OCI-LY3 (cell line): ENCODE results near the gene STX18.
A peak's percentile ranks its signal among the peaks of the same experiment; 100 is the strongest.

Experiments
- H2AFZ ChIP-seq: fragments of 200-600, 300-600 bp; shearing (Covaris generic); 2 replicates; pipeline ENCODE4 v1.6.0; 2014; ENCODE audit warnings: antibody characterized with exemption, low read depth, low read length
- H3K27ac ChIP-seq: fragments of 200-600, 300-600 bp; sonication (generic); 2 replicates; pipeline ENCODE4 v1.5.1; 2014; ENCODE audit warnings: mild to moderate bottlenecking, low read length, moderate library complexity, mixed read lengths
- H3K27me3 ChIP-seq: fragments of 200-600, 300-600 bp; sonication (generic); 2 replicates; pipeline ENCODE4 v1.6.1; 2014; ENCODE audit warnings: low read depth, low read length, mixed read lengths
- H3K36me3 ChIP-seq: fragments of 200-600, 300-600 bp; sonication (generic); replicated peaks from 2 replicates; pipeline ENCODE3; 2014; ENCODE audit warnings: low read depth, low read length, mixed read lengths
- H3K4me1 ChIP-seq: fragments of 300-600, 200-600 bp; sonication (generic); 2 replicates; pipeline ENCODE4 v1.6.1; 2014; ENCODE audit warnings: low read length, mixed read lengths
- H3K4me2 ChIP-seq: fragments of 200-600, 300-600 bp; sonication (generic); 2 replicates; pipeline ENCODE4 v1.6.1; 2014; ENCODE audit warnings: low read length, mixed read lengths
- H3K4me3 ChIP-seq: fragments of 300-600, 200-600 bp; sonication (generic); 2 replicates; pipeline ENCODE4 v1.5.1; 2014; ENCODE audit warnings: antibody characterized with exemption, mild to moderate bottlenecking, low read length, moderate library complexity
- H3K79me2 ChIP-seq: fragments of 300-600, 200-600 bp; shearing (Covaris generic); 2 replicates; pipeline ENCODE4 v1.6.1; 2014; ENCODE audit warnings: mild to moderate bottlenecking, low read length, mixed read lengths
- H3K9ac ChIP-seq: fragments of 300-600, 200-600 bp; shearing (Covaris generic); 2 replicates; pipeline ENCODE4 v1.6.0; 2014; ENCODE audit warnings: mild to moderate bottlenecking, low read length, moderate library complexity
- H3K9me3 ChIP-seq: fragments of 200-600, 300-600 bp; shearing (Covaris generic); 2 replicates; pipeline ENCODE4 v1.6.1; 2014; ENCODE audit warnings: low read length, mixed read lengths; ENCODE audit not compliant: insufficient read depth
- H4K20me1 ChIP-seq: fragments of 200-600, 300-600 bp; sonication (generic); 2 replicates; pipeline ENCODE4 v1.6.1; 2016; ENCODE audit warnings: low read length, mixed read lengths; ENCODE audit not compliant: insufficient read depth
- CTCF ChIP-seq: fragments of 200-600, 300-600 bp; sonication (generic); IDR thresholded peaks from 2 replicates; pipeline ENCODE4 v1.5.1; 2014; ENCODE audit warnings: antibody characterized with exemption, low read length, low read depth
- EZH2phosphoT487 ChIP-seq: fragments of 200-600 bp; shearing (Covaris generic); IDR thresholded peaks from 2 replicates; pipeline ENCODE4 v1.6.1; 2018; ENCODE audit warnings: antibody characterized with exemption, mixed run types, low read depth

Gene STX18

GRCh38 chr4:4496592-4497372 is 45.1 kb downstream of the STX18 start:
- Histone ChIP-seq H4K20me1 (peaks cover 29% of the 10 kb centered on the region), H3K4me2 (no peak overlapping the region), H3K27me3 (no peaks in the 10 kb centered on the region), H3K9ac (no peak overlapping the region), H3K9me3 (no peaks in the 10 kb centered on the region), H3K4me3 (no peak overlapping the region), H3K79me2 (peaks cover 23% of the 10 kb centered on the region), H3K36me3 (no peaks in the 10 kb centered on the region), H3K27ac (no peak overlapping the region), H3K4me1 (peaks cover 20% of the 10 kb centered on the region), H2AFZ (no peak overlapping the region)
- TF ChIP-seq EZH2phosphoT487, result no peak
- TF ChIP-seq CTCF, result no peak

- H4K20me1 ChIP-seq, result peaks cover 22% of the 10 kb centered on the region
- H3K9me3 ChIP-seq, result no peaks in the 10 kb centered on the region
- peaks cover 37% of the 10 kb centered on the region for H3K4me1 ChIP-seq
- TF ChIP-seq EZH2phosphoT487 (no peak), CTCF (no peak)
- no peak overlapping the region for H3K27ac ChIP-seq
- H3K9ac ChIP-seq, result no peak overlapping the region
- H2AFZ ChIP-seq, result no peak overlapping the region
- H3K4me3 ChIP-seq, result no peak overlapping the region
- no peak overlapping the region for H3K4me2 ChIP-seq
- H3K27me3 ChIP-seq, result no peaks in the 10 kb centered on the region
- peaks cover 21% of the 10 kb centered on the region; the same call in 1 of the 2 replicates for H3K79me2 ChIP-seq
- no peaks in the 10 kb centered on the region for H3K36me3 ChIP-seq
Measured at GRCh38 chr4:4494882-4495281, 47.0 kb downstream of the STX18 start.

- Histone ChIP-seq H3K27me3 (no peaks in the 10 kb centered on the region), H3K27ac (peak overlapping the region; percentile 72), H3K4me3 (peak overlapping the region; percentile 72)
Measured at GRCh38 chr4:4492161-4492847, 49.5 kb downstream of the STX18 start.

More at GRCh38 chr4:4492161-4492847, 49.5 kb downstream of the STX18 start:
- Histone ChIP-seq H4K20me1 (peaks cover 30% of the 10 kb centered on the region), H3K4me2 (peak overlapping the region; percentile 85), H3K9me3 (no peaks in the 10 kb centered on the region), H2AFZ (no peak overlapping the region), H3K79me2 (peaks cover 27% of the 10 kb centered on the region; the same call in 1 of the 2 replicates), H3K4me1 (peaks cover 46% of the 10 kb centered on the region), H3K36me3 (no peaks in the 10 kb centered on the region), H3K9ac (peak overlapping the region; percentile 54)
- TF ChIP-seq CTCF (no peak), EZH2phosphoT487 (no peak)
